ENCODE data around the gene PAK5. TPM values are rescaled to one million over a fixed set of nuclear protein-coding genes. Genes with fewer than 3 reads are reported as not detected.

Gene PAK5
- total and polyA plus RNA-seq, 2 experiments from 2014 or later = 0.57 to 1.1 TPM

- no peak for TF ChIP-seq CTCF (conservative IDR thresholded peaks at IDR 0.05; ENCODE audit: low read depth in 2 of 2)
- TF ChIP-seq CREB1 (CRISPR knock-in tag; IDR thresholded peaks at IDR 0.05; ENCODE audit: low read depth) = no peak
- TF ChIP-seq NANOG (IDR thresholded peaks at IDR 0.05; ENCODE audit: borderline replicate concordance) = no peak
- TF ChIP-seq ETS1 (IDR thresholded peaks at IDR 0.05) = no peak
- TF ChIP-seq JUNB (IDR thresholded peaks at IDR 0.05; ENCODE audit: unreplicated experiment) = no peak
Observed at GRCh38 chr20:9877932-9878495, 39.1 kb upstream of the PAK5 start (continued).

GRCh38 chr20:9867196-9867980, 28.5 kb upstream of the PAK5 start:
- no peaks in the 10 kb centered on the region for H3F3A ChIP-seq (replicated peaks; ENCODE audit: low read depth)
- Mint-ChIP-seq H3K27ac (no peak overlapping the region), H3K4me1 (no peaks in the 10 kb centered on the region), H3K4me3 (no peak overlapping the region), H3K9me3 (0 out of 3 replicates have a peak, but pooled peaks cover 3% of the 10 kb centered on the region), H3K27me3 (ENCODE audit: insufficient read depth, low read depth, poor library complexity) (no peaks in the 10 kb centered on the region), H3K36me3 (ENCODE audit: low read depth) (no peaks in the 10 kb centered on the region)
- H3K4me2 ChIP-seq = no peak overlapping the region
- no peak overlapping the region for H3K27ac ChIP-seq (ENCODE audit: low read depth)
- H4K20me1 ChIP-seq (replicated peaks; ENCODE audit: insufficient read depth) = no peaks in the 10 kb centered on the region
- no peak overlapping the region for H2AFZ ChIP-seq
- H3K4me1 ChIP-seq (ENCODE audit: insufficient read depth) = no peaks in the 10 kb centered on the region
- TF ChIP-seq CREB1 (CRISPR knock-in tag; IDR thresholded peaks at IDR 0.05; ENCODE audit: low read depth) = no peak
- no peak for TF ChIP-seq ZNF331 (CRISPR knock-in tag; IDR thresholded peaks at IDR 0.05; ENCODE audit: low read depth)
- TF ChIP-seq POLR2AphosphoS5 (IDR thresholded peaks at IDR 0.05; ENCODE audit: low read depth) = no peak
- no peak for TF ChIP-seq NANOG (IDR thresholded peaks at IDR 0.05; ENCODE audit: borderline replicate concordance)
- TF ChIP-seq JUNB (IDR thresholded peaks at IDR 0.05; ENCODE audit: unreplicated experiment) = no peak
- no peak for TF ChIP-seq EZH2 (IDR thresholded peaks at IDR 0.05; ENCODE audit: low read depth, unreplicated experiment)
- TF ChIP-seq STAT1 (IDR thresholded peaks at IDR 0.05; ENCODE audit: unreplicated experiment) = no peak
- no peak for TF ChIP-seq ETS1 (IDR thresholded peaks at IDR 0.05)
- no peak for TF ChIP-seq ZNF462 (CRISPR knock-in tag; IDR thresholded peaks at IDR 0.05)
- ATAC-seq = no peak
- DNase-seq (ENCODE audit: low spot score) = no peak
- H3K9me2 ChIP-seq (ENCODE audit: insufficient read depth) = 0 out of 2 replicates have a peak, but pooled peaks cover 14% of the 10 kb centered on the region
- no peaks in the 10 kb centered on the region for H3K36me3 ChIP-seq (ENCODE audit: insufficient read depth)
- H3K79me2 ChIP-seq (replicated peaks; ENCODE audit: insufficient read depth) = no peaks in the 10 kb centered on the region
- no peaks in the 10 kb centered on the region for H3K27me3 ChIP-seq (ENCODE audit: insufficient read depth)
- no peak overlapping the region for H3K4me3 ChIP-seq
